Effector memory CD4-positive, alpha-beta T cell (primary cell): ENCODE measurements around the gene PBX3.

ENCODE experiments used
- DNase-seq, 3 donors: peaks; one replicate each; pipeline ENCODE4 v3.0.0-alpha.2; 2020
- H3K27ac ChIP-seq: 2 replicates; pipeline ENCODE4 v1.7.0; 2013; ENCODE audit warnings: mild to moderate bottlenecking, low read length, moderate library complexity; ENCODE audit not compliant: insufficient read depth, poor library complexity, severe bottlenecking
- H3K27me3 ChIP-seq: replicated peaks from 2 replicates; pipeline ENCODE4 v1.7.0; 2013; ENCODE audit warnings: mild to moderate bottlenecking, low read length; ENCODE audit not compliant: insufficient read depth, control insufficient read depth, poor library complexity, severe bottlenecking
- H3K36me3 ChIP-seq: 2 replicates; pipeline ENCODE4 v1.7.0; 2013; ENCODE audit warnings: mild to moderate bottlenecking, low read length, moderate library complexity; ENCODE audit not compliant: control insufficient read depth, insufficient read depth
- H3K4me1 ChIP-seq: 2 replicates; pipeline ENCODE4 v1.7.0; 2013; ENCODE audit warnings: low read length, mild to moderate bottlenecking; ENCODE audit not compliant: control insufficient read depth, insufficient read depth, poor library complexity, severe bottlenecking
- H3K4me3 ChIP-seq: 2 replicates; pipeline ENCODE4 v1.7.0; 2013; ENCODE audit warnings: low read length, low read depth, mild to moderate bottlenecking; ENCODE audit not compliant: insufficient read depth, poor library complexity, severe bottlenecking
- H3K9me3 ChIP-seq: 2 replicates; pipeline ENCODE4 v1.7.0; 2013; ENCODE audit warnings: mild to moderate bottlenecking, low read length, moderate library complexity; ENCODE audit not compliant: control insufficient read depth

Gene PBX3

GRCh38 chr9:125985998-125986655 lies 239.0 kb downstream of the PBX3 start:
- Histone ChIP-seq H3K36me3 (no peaks in the 10 kb centered on the region), H3K9me3 (no peaks in the 10 kb centered on the region), H3K4me3 (no peak overlapping the region), H3K27me3 (no peaks in the 10 kb centered on the region), H3K27ac (no peak overlapping the region), H3K4me1 (no peaks in the 10 kb centered on the region)
- no peak for DNase-seq

- no peak for DNase-seq
- no peaks in the 10 kb centered on the region for H3K9me3 ChIP-seq
- H3K4me1 ChIP-seq: no peaks in the 10 kb centered on the region
- no peak overlapping the region for H3K4me3 ChIP-seq
- H3K27me3 ChIP-seq: no peaks in the 10 kb centered on the region
- H3K36me3 ChIP-seq: no peaks in the 10 kb centered on the region
- H3K27ac ChIP-seq: no peak overlapping the region
Observed at GRCh38 chr9:125986966-125987365, 239.8 kb downstream of the PBX3 start.

DNA sequence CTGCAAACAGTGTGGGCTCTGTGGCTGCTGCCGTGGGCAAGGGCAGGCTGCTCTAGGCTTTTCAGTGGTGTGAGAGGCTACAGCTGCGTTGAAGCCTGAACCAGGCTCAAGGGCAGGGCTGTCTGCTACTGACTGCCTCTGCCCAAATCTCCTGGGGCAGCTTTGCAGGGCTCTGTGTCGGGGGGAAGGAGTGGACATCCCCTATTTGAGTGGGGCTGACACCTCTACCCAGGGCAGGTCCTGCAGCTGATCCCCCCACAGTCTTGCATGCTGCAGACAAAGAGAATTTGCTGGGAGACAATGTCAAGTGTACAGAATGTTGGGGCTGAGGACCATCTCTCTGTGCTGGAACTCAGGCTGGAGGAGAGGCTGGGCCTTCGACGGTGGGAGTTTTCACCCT lies 240.2 kb downstream of the PBX3 start:
- Histone ChIP-seq H3K9me3 (no peaks in the 10 kb centered on the region), H3K27ac (no peak overlapping the region), H3K4me3 (no peak overlapping the region), H3K27me3 (no peaks in the 10 kb centered on the region), H3K4me1 (no peaks in the 10 kb centered on the region), H3K36me3 (no peaks in the 10 kb centered on the region)
- no peak for DNase-seq

GRCh38 chr9:125988479-125989050 lies 241.4 kb downstream of the PBX3 start:
- H3K9me3 ChIP-seq: no peaks in the 10 kb centered on the region
- H3K27me3 ChIP-seq: no peaks in the 10 kb centered on the region
- no peaks in the 10 kb centered on the region for H3K4me1 ChIP-seq
- no peaks in the 10 kb centered on the region for H3K36me3 ChIP-seq
- H3K27ac ChIP-seq: no peak overlapping the region
- no peak for DNase-seq
- no peak overlapping the region for H3K4me3 ChIP-seq

GRCh38 chr9:125989090-125989501 lies 241.9 kb downstream of the PBX3 start:
- Histone ChIP-seq H3K27ac (no peak overlapping the region), H3K4me3 (no peak overlapping the region), H3K27me3 (no peaks in the 10 kb centered on the region), H3K9me3 (no peaks in the 10 kb centered on the region), H3K4me1 (no peaks in the 10 kb centered on the region), H3K36me3 (no peaks in the 10 kb centered on the region)
- DNase-seq: no peak

GRCh38 chr9:125989524-125990180 lies 242.5 kb downstream of the PBX3 start:
- no peak for DNase-seq
- H3K27ac ChIP-seq: no peak overlapping the region
- H3K27me3 ChIP-seq: no peaks in the 10 kb centered on the region
- H3K4me1 ChIP-seq: no peaks in the 10 kb centered on the region
- no peaks in the 10 kb centered on the region for H3K9me3 ChIP-seq
- no peak overlapping the region for H3K4me3 ChIP-seq
- H3K36me3 ChIP-seq: no peaks in the 10 kb centered on the region

DNA sequence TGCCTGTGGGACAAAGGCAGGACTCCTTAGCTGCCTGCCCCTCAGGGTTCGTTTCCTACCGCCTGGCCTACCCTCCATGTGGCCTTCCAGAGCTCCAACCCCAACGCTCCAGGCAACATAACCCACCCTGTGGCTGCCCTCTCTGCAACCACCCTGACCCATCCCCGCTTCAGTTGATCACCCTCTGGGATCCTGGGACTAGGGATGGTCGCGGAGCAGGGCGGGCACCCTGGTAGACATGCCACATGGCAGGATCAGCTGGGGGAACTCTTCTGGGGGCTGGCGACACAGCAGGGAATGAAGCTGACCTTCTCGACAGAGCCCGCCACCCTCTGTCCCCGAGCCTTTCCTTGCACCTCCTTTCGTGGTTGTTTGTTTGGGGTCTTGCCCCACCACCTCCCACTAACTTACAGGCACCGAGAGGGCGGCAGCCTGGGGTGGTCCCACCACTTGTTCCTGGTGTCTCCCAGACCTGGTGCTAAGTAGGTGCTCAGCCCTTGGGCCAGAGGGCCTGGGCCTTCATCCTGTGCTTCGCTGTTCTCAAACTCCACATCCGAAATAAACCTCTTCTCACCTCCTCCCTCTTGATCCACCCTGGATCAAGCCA lies 243.1 kb downstream of the PBX3 start:
- DNase-seq: no peak
- no peaks in the 10 kb centered on the region for H3K9me3 ChIP-seq

DNA sequence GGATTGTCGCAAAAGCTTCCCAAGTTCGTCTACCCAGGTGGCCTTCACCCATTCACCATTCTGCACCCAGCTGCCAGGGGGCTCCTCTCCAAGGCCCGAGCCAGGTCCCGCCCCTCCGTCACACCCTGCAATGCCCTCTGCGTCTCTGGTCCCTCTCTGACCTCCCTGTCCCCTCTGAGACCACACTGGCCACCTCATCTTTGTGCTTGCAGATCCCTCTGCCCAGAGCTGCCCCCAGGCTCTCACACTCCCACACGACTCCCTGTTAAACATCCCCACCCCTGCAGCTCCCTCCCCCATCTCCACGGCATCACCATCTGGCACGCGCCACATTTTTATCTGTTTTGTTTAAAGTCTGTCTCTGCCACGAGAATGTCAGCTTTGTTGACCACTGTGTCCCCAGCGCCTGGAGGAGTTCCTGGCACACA lies 243.6 kb downstream of the PBX3 start:
- Histone ChIP-seq H3K36me3 (no peaks in the 10 kb centered on the region), H3K9me3 (no peaks in the 10 kb centered on the region), H3K4me1 (no peaks in the 10 kb centered on the region), H3K27ac (no peak overlapping the region), H3K27me3 (no peaks in the 10 kb centered on the region), H3K4me3 (no peak overlapping the region)
- DNase-seq: no peak

More for the DNA sequence above, 243.1 kb downstream of the PBX3 start:
- H3K27me3 ChIP-seq: no peaks in the 10 kb centered on the region
- no peak overlapping the region for H3K27ac ChIP-seq
- no peak overlapping the region for H3K4me3 ChIP-seq
- H3K36me3 ChIP-seq: no peaks in the 10 kb centered on the region
- H3K4me1 ChIP-seq: no peaks in the 10 kb centered on the region

GRCh38 chr9:125991886-125992529 lies 244.8 kb downstream of the PBX3 start:
- Histone ChIP-seq H3K4me3 (no peak overlapping the region), H3K27ac (no peak overlapping the region), H3K36me3 (no peaks in the 10 kb centered on the region), H3K27me3 (no peaks in the 10 kb centered on the region), H3K4me1 (no peaks in the 10 kb centered on the region), H3K9me3 (no peaks in the 10 kb centered on the region)
- DNase-seq: no peak
